ENCODE data around the gene MRPS15.

- no peak for TF ChIP-seq CTCF (conservative IDR thresholded peaks at IDR 0.05 in 1 of 2, IDR thresholded peaks at IDR 0.05 in 1 of 2; ENCODE audit: extremely low read depth in 1 of 2, insufficient read depth in 1 of 2, low read depth in 1 of 2, low read length in 2 of 2)
- no peak for TF ChIP-seq EZH2 (IDR thresholded peaks at IDR 0.05; ENCODE audit: borderline replicate concordance, low read length)
Observed at GRCh38 chr1:36415661-36416326, 48.4 kb downstream of the MRPS15 start.

Data from mammary epithelial cell (primary cell).